ENCODE measurements around the gene IRF6.

The IRF6 gene

DNA sequence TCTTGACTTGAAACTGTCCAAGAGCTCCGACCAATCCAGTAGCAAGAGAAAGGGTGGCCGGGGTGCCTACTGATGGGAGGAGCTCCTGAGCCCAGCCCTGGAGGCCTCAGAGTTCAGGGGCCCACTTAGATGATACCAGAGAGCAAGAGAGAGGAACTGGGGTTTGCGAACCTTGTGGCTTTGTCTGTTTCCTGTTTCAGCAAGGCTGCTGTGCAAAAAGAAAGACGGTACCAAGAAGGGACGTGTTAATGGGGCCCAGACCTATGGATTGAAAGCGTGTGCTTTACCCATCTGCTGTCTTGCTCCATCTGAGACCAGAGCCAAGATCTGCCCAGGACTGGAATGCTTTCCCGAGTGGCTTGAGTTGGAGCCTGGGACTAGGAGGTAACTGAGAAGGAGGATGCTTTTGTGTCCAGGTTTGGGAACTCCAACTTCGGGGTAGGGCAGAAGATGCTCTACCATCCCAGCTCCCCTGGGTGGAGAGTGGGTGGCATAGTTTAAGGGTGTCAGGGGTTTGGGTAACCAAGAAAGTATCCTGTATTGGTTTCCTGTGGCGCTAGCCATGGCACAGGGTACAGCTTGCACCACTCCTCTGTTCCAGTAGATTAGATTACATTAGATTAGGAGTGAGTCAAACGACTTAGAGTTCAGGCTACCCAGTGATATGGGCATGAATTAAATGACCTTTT, 49.9 kb downstream of the IRF6 start, which contains the start of gene TRAF3IP3:
Gene TRAF3IP3, plus strand, starts transcription at position 128 of the 689 bp plus-strand sequence. CDS start 3,987 bp downstream, outside the sequence.
- no peak for DNase-seq

DNA sequence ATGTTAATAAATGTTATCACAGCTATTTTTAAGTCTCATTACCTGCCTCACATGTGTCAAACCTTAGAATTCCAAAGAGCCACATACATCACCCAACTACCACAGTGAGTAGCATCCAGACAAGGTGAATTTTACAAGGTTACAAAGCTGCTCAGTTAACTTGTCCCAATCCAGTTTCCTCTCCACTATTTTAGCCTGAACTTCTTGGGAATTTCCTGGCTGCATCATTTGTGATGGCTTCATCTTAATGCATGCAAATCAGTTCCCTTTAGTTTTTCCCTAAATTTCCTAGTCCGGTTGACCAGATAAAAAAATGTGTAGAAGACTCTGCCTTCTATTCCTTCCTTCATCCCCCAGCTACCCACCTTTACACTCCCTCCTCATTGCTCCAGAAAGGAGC, 50.7 kb downstream of the IRF6 start:
- no peak for DNase-seq

DNA sequence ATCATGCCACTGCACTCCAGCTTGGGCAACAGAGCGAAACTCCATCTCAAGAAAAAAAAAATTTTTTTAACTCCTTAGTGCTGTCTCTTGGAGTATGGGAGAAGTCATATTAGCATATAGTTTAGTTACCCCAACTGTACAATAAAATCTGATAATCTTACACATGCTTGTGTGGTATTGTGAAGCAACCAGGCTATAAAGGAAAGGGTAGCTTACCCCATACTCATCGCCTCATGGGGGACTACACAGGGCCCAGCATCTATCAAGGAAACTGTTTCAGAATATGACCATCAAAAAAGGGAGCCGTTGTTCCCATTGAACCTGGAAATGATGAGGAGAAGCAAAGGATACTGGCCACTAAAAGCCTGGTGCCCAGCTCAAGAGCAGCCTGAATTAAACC, 53.1 kb downstream of the IRF6 start:
- DNase-seq, result no peak

DNA sequence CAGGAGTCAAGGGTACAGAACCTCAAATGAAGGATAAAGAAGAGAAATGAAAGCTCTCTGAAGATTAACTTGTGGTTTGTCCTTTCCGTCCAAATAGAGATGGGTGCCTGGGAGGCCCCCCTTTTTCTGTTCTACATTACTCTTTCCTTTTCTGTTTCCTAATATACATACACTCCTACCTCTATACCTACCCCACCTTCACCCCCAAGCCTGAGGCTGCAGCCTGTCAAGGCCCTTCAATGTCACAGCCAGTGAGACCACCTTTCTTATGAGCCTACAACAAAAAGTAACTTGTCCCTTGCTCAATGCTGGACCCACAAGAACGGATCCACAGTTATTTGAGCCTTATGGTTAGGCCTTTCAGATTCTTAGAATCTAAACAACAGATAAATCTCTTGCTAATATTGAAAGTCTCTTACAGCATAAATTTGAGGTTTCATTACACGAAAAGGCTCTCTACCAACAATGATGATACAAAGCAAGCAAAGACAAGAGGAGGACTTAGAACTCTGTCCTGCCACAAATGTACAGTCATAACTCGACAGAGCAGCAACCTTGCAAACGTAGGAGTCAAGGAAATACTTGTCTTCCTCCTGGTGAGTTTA, 54.2 kb downstream of the IRF6 start:
- DNase-seq, result no peak

DNA sequence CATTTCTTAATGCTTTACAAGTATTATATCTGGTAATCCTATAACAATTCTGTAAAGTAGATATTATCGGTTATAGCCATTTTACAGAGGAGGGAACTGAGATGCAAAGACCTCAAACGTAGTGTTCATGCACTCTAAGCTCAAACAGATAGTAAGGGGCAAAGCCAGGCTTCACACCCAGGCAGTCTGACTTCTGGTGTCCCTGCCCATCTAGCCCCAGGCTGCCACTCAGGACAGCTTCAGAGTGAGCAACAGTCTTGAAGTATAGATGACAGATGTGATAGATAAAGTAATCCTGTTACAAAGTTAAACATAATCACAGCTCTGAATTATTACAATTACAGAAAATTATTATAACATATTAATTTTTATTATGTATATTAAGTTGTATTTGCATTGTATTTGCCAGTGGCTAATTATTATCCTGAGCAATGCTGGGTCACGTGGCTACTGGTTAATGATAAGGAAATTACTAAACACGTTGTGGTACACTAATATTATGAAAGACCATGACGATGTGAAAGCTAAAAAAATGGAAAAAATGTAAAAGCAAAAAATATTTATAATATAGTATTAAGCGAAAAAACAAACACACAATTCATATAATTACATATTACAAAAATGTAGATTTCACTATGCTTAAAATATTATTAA, 56.1 kb downstream of the IRF6 start:
- no peak for DNase-seq

DNA sequence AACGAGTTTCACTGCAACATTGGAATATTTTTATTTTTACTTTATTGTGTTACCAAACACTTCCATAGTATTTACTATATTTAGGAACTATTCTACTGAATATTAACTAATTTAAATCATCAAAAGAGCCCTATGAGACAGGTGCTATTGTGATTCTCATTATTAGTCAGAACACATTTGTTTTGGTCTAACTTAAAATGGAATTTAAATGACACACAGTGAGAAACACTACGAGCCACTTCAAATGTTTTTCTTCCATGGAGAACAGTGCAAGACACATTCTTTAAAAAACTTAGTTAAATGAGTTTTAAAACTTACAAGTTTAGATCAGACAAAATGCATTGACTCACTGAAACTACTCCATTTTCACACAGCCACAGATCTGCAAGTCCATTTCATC, 56.7 kb downstream of the IRF6 start:
- no peak for DNase-seq

DNA sequence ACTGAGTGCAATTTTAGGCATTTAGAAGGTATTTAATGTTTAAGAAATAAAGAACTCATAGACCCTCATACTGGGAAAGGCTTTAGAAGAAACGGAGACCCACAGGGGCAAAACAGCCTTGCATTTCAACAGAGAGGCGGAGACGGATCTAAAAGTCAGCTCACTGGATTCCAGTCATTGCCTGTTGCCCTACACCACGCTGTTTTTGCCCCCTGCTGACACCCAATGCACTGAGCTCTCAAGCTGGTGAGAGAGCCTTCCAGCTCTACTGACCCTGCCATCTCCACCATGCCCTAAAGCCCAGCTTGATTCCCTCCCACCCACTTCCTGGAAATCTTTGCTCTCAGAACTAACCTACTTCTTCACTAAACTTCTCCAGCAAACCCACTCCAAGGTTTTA, 57.3 kb downstream of the IRF6 start:
- DNase-seq, result no peak

DNA sequence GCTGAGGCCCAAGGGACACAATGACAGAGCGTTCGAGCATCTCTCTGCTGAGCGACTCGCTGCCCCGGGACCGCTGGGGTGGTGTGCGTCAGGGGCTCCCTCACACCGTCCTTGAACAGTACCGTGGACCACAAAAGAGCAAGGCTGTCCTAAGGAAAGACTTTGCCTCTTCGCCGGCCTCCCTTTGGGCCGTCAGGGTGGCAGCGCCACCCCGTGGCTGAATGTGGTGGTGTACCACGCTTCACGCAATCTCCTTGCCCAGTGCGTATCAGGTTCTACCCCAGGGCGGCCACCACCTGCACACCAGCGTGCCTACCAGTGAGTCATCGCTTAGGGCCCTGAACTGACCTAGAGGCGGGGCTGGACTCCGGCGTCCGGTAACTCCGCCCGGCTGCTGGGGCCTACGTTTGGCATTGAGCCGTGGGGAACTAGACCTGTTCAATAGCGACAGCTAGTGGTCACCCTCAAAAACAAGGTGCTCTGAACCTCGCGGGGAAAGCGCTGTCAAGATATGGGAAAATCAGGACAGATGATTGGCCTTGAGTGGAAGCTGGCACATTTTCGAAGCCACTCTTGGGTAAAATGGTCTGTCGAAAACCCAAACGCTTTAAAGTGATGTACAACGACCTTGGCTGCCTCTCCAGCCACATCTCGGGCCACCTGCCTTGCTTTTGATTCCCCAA, 58.2 kb downstream of the IRF6 start:
- no peak for DNase-seq

DNA sequence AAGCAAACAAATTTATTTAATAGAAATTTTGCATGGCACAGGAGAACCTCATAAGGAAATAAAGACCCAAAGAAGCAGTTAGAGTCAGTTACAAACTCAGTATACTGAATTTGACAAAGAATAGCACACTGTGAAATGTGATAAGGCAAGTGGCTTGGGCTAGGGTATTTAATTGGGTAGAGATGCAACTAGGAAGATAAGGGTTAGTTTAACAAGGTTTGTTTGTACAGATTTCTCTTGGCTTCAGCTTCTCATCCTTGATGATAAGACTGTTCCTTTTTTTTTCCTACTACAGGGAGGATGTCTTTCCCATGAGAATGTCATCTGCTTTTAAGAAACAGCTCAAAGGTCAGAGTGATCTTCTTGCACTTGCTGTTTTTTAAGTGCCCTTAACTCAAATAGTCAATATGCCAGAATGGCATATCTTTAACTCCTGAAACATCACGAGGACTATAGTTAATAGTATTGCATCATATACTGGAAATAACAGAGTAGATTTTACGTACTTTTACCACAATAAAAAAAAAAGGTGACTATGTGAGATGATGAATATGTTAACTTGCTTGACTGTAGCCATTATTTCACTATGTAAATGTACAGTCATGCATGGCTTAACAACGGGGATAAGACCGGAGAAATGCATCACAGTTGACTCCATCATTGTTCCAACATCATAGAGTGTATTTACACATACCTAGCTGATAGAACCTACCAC, 59.3 kb downstream of the IRF6 start:
- peak; percentile 32 for DNase-seq

DNA sequence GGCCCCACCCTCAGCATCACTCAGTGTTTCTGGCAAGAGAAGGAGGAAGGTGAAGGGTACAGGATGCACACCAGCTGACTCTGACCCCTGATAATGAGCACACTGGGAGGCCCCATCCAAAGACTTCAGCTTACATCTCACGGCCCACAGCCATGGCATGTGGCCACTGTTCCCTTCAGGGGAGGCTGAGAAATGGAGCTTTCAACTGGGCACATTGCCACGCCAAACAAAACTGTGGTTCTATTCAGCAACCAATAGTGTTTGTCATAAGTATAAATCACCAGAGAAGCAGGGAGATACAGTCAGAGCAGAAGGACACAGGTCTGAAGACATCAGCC, 62.8 kb downstream of the IRF6 start:
- no peak for DNase-seq

DNA sequence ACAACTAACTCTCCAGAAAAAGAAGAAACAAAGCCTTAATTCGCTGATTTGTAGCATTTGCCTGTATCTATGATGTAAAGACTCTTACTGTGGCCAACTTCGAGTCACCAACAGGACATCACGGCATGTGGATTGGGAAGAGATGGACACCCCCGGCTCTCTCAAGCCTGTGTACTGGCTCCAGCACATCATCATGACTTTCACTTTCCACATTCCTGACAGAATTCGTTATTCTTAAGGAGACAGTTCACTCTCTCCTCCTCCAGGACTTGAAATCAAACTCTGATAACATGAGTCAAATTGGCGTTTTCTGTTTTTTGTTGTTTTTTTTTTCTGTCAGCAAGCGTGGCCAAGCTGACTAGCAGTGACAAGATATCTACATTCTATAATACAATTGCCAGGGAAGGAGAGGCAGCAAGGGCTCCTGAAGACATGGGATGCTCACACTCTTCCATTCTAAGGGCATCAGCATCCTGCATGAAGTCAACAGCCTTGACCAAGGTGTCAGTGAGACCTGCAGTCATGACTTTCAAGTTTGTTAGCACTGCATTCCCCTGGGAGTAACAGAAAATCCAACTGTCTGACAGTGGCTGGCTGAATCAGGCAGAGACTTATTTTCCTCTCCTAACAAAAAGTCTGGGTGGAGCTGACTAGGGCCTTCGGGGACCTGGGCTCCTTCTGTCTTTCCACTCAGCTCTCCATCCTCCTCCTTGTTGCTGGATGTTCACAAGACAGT, 63.4 kb downstream of the IRF6 start:
- peak; percentile 10 for DNase-seq

DNA sequence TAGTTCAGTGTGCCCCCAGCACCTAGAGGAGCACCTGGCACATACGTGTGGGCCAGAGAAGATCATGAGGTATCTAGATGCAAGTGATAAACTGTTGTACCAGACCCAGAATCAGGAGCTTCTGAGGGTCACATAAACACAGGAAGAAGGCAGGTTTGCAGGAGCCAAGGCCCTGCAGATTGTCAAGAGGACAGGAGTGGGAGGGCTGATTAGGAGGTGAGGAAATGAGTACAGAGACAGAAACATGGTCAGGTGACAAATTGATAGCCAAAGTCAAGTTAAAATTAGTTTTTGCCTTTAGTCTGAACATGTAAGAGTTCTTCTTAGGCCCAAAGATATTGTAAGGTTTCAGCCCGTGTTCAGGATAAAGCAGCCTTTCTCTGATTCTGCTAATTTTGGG, 64.1 kb downstream of the IRF6 start:
- DNase-seq, result no peak

DNA sequence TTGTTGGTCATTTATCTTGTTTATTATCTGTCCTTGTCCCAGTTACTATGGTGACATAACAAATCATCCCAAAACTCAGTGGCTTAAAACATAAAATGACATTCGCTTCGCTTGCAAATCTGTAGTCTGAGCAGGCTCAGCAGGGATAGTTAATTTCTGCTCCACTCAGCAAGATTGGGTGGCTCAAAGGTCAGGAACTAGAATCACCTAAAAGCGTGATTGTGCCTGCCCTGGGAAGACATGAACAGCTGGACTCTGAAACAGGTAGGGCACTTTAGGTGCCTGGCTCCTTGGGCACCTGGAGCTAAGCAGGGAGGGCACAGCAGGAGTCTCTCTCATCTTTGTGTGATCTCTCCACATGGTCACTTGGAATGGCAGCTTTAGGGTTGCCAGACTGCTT, 64.7 kb downstream of the IRF6 start:
- no peak for DNase-seq

DNA sequence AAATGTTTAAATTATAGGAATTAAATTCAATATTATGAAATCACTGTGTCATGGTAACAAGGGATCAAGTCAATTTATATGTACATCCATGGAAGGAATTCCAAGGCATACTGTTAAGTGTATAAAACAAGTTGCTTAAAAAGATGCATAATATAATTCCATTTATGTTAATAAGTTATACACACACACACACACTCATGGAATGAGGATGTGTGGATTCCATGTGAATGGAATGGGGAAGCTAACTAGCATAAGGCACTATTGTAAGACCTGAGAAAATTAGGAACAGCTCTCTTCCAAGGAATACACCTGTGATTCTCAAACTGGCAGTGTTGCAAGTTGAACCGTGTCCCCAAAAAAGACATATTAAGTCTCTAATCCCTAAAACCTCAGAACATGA, 67.7 kb downstream of the IRF6 start:
- DNase-seq, result no peak

DNA sequence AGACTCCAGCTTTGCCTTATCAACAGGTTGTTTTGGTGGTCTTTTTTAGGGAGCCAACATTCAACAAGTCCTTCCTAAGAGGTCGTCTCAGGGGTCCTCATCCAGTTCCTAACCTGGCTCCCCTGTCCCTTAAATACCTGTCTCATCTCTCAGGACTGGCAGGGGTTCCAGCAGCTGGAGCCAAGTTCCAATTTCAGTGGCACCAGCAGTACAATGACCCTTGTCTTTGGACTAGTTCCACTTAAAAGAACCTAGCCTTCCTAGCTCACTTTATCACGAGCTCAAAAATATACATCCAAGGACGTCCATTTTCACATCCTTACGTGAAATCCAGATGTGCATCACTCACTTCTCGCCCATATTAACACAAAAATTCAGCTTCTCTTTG, 68.8 kb downstream of the IRF6 start:
- DNase-seq, result no peak

DNA sequence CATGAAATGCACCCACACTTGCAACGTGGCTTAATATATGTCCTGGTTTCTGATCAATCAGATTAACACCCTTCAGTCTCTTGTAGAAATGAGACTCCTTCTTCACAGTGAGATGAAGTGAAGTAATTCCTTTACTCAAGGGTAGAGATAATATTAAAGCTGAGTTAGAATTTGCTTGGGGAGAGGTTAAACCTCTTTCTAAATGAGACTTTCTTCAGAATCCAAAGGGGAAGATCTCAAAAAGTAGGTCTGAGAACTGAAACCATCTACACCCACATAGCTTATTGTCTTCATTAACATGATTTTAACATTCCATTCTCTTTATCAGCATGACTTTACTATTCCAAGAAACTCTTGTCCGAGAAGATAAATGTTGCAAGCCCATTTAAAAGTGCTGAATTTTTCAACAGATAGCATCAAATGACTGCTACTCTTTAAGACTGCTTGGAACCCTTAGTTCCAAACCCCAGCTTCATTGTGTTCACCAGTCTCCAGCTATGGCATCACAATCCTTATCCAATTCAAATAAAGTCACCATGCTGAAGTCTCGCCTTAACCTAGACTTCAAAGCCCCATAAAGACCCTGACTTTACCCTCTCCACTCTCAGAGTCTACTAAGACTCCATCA, 69.3 kb downstream of the IRF6 start:
- no peak for DNase-seq
